Left cardiac atrium (tissue), 4 donors: ENCODE measurements around the gene RAB37. TPM values are rescaled to one million over a fixed set of nuclear protein-coding genes. Genes with fewer than 3 reads are reported as not detected.

Experiments
- ATAC-seq, 2 donors: fragments of 200-7000 bp; cut with Tn5 transposase; one replicate each; pipeline ENCODE4 v1.9.1; 2020; ENCODE audit warnings: mild to moderate bottlenecking in 2 of 2, moderate library complexity in 2 of 2
- DNase-seq: peaks from one replicate; pipeline ENCODE4 v3.0.0-alpha.2; 2020
- intact Hi-C, 2 donors: fragments of 100-400 bp; cut with DNase I; formaldehyde crosslinking; loops; one replicate each; pipeline versions ENCODE4 v1.14.1 to v1.15.1; 2022 to 2023
- long read RNA-seq: library from polyadenylated mRNA; unstranded; transcript quantifications from one replicate; pipeline ENCODE4 v2.0.0, GENCODE V29; 2021
- total RNA-seq, 2 donors: library from RNA; stranded (reverse); fragmentation: NEBNext Ultra II Directional; extraction: Animal tissue kit (Norgen Biotek cat#: 25700); gene quantifications; one replicate each; pipeline ENCODE4 v1.2.1, GENCODE V29; 2021
- donor health status: DM: no; HTN: yes; CAD: no.
- donor health status: DM: no; HTN: yes; CAD: no; lungs with severe emphysema.
- donor health status: DM: yes; HTN: yes; CAD: no.
- donor health status: Dilated cardiomyopathy.

The RAB37 gene
- 1 to 10 TPM in 1 of 2 donors, under 1 TPM in 1; 0.58 to 3.2 TPM for total RNA-seq
- long read RNA-seq, partial matches to known transcripts = 0 of 2 reads
- long read RNA-seq, other reads (novel, unspliced or antisense) = 0 of 2 reads

GRCh38 chr17:74736513-74737298 is at the start of gene RAB37:
Gene RAB37, plus strand, starts transcription at chr17:74737256. Its CDS starts 17 bp downstream, at chr17:74737273.
- peak; percentile 45 to 53 for ATAC-seq
- DNase-seq = peak; percentile 63
- intact Hi-C loops = loop anchor here in 1 of 2 donors (5.0 kb wide), 1 partner anchor 79 kb away; no protein-coding TSS in a partner anchor

- no peak for DNase-seq
- intact Hi-C loops = no loop called here
- no peak for ATAC-seq
Observed at GRCh38 chr17:74687886-74688285, 49.2 kb upstream of the RAB37 start.

- intact Hi-C loops = no loop called here
- ATAC-seq (peak; percentile 47 to 77), DNase-seq (peak; percentile 27)
Observed at GRCh38 chr17:74690409-74690825, 46.6 kb upstream of the RAB37 start.

- intact Hi-C loops = no loop called here
- no peak for ATAC-seq
- no peak for DNase-seq
Observed at GRCh38 chr17:74691151-74691550, 45.9 kb upstream of the RAB37 start.

GRCh38 chr17:74694081-74694480 is 43.0 kb upstream of the RAB37 start:
- DNase-seq = no peak
- intact Hi-C loops = no loop called here
- ATAC-seq = no peak

GRCh38 chr17:74695629-74696028 is 41.4 kb upstream of the RAB37 start:
- intact Hi-C loops = no loop called here
- ATAC-seq (no peak), DNase-seq (no peak)

- ATAC-seq (no peak), DNase-seq (no peak)
- intact Hi-C loops = no loop called here
Observed at GRCh38 chr17:74697515-74697914, 39.5 kb upstream of the RAB37 start.

GRCh38 chr17:74698069-74698468 is 39.0 kb upstream of the RAB37 start:
- DNase-seq (no peak), ATAC-seq (no peak)
- intact Hi-C loops = no loop called here

GRCh38 chr17:74699236-74699635 is 37.8 kb upstream of the RAB37 start:
- ATAC-seq (no peak), DNase-seq (no peak)
- intact Hi-C loops = no loop called here

- ATAC-seq = no peak
- intact Hi-C loops = no loop called here
- DNase-seq = no peak
Observed at GRCh38 chr17:74702116-74702871, 34.8 kb upstream of the RAB37 start.

GRCh38 chr17:74703311-74703710 is 33.7 kb upstream of the RAB37 start:
- ATAC-seq (no peak), DNase-seq (no peak)
- intact Hi-C loops = no loop called here

GRCh38 chr17:74704544-74704943 is 32.5 kb upstream of the RAB37 start:
- intact Hi-C loops = no loop called here
- ATAC-seq (no peak), DNase-seq (no peak)

- ATAC-seq = no peak
- DNase-seq = no peak
- intact Hi-C loops = no loop called here
Observed at GRCh38 chr17:74711058-74711824, 25.8 kb upstream of the RAB37 start.

- no peak for ATAC-seq
- no peak for DNase-seq
- intact Hi-C loops = no loop called here
Observed at GRCh38 chr17:74712301-74712700, 24.8 kb upstream of the RAB37 start.

- DNase-seq (peak; percentile 31), ATAC-seq (peak; percentile 34 to 74)
- intact Hi-C loops = no loop called here
Observed at GRCh38 chr17:74712756-74713155, 24.3 kb upstream of the RAB37 start, which contains the start of gene CD300LF. Gene CD300LF, minus strand, starts transcription at chr17:74712923. Its CDS starts 57 bp downstream, at chr17:74712866.

- ATAC-seq = no peak
- DNase-seq = no peak
Observed at GRCh38 chr17:74713171-74713755, 23.8 kb upstream of the RAB37 start.

GRCh38 chr17:74715144-74715543 is 21.9 kb upstream of the RAB37 start:
- DNase-seq (no peak), ATAC-seq (no peak)
- intact Hi-C loops = no loop called here

More at GRCh38 chr17:74713171-74713755, 23.8 kb upstream of the RAB37 start:
- intact Hi-C loops = no loop called here

- intact Hi-C loops = no loop called here
- ATAC-seq = no peak
- DNase-seq = no peak
Observed at GRCh38 chr17:74720506-74720905, 16.6 kb upstream of the RAB37 start.

GRCh38 chr17:74722782-74723181 is 14.3 kb upstream of the RAB37 start:
- intact Hi-C loops = no loop called here
- ATAC-seq = no peak

More at GRCh38 chr17:74722782-74723181, 14.3 kb upstream of the RAB37 start:
- no peak for DNase-seq
